Erythroblast (primary cell): ENCODE measurements around the gene TRIM29.

Experiments
- DNase-seq, 2 experiments: peaks; one replicate each; lab custom pipeline; 2025; lab: John Stamatoyannopoulos, UW
- GATA1 ChIP-seq: IDR thresholded peaks from 2 replicates; pipeline ENCODE4 v1.6.1; 2011; ENCODE audit warnings: low read depth, mild to moderate bottlenecking, control low read depth, low read length, moderate library complexity
- POLR2A ChIP-seq: IDR thresholded peaks from 2 replicates; pipeline ENCODE4 v1.6.1; 2011; ENCODE audit warnings: mild to moderate bottlenecking, low read length

The TRIM29 gene

DNA sequence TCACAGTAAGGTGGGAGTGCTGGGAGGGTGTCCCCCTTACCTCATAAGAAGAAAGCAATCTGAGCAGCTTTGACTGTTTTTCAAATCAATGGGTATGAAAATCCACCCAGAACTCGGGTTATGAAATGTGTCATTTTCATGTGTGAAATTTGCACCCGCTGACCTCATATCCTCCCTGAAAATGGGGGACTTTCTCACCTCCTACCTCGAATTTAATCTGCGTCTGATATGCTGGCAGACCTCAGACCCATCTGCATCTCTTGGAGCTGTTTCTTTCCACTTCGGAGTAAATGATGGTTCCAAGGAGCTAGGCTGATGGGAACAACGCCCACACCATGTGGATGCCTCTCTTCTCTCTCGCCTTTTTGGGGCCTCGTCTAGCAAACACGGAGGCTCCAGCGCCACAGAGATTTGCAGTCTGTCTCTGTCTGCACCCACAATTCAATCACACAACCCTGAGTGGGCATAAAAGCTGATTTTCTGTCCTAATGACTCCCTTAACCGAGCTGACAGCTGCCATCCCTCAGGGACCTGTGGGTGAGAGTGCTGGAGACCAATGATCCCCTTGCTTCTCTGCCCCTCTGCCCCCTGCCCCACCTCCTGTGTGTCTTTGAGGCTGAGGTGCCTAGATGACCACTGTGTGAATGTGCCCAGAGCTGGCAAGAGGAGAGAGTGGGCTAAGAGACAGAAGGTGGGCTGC lies 71.0 kb downstream of the TRIM29 start:
- no peak for DNase-seq
- TF ChIP-seq GATA1 (no peak), POLR2A (no peak)

DNA sequence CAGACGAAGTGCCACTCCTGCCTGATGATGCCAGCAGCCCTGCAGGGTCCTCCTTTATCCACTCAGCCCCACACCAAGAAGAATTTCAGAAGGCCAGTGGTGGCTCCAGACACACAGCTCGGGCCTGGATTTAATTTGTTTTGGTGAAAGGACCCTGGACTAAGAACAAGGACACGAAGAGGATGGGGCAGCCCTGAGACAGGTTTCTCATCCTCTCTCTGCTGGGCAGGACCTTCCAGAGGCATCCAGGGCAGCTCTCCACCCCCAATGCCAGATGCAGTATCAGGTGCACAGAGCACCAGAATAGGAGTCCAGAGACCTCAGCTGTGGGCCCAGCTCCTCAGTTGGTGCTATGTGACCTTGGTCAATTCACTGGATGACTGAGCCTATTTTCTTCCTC lies 72.0 kb downstream of the TRIM29 start:
- TF ChIP-seq GATA1 (no peak), POLR2A (no peak)
- no peak for DNase-seq

DNA sequence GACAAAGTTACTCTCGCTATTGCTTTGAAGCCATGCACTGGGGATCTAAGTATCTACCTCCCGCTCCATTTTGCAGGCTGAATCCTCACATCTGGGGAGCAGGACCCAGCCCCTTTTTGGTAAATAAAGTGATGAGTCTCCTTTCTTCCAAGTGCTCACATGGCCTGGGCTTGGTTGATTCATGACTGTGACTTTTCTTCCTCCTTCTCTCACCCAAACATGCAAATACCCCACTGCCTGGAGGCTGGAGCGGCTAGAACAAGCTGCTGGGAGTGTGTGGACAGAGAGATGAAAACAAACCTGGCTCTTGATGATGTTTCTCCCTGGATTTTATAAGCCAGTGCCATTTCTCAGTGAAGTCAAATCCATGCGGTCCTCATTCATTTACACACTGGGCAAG lies 72.7 kb downstream of the TRIM29 start:
- TF ChIP-seq GATA1 (no peak), POLR2A (no peak)

DNA sequence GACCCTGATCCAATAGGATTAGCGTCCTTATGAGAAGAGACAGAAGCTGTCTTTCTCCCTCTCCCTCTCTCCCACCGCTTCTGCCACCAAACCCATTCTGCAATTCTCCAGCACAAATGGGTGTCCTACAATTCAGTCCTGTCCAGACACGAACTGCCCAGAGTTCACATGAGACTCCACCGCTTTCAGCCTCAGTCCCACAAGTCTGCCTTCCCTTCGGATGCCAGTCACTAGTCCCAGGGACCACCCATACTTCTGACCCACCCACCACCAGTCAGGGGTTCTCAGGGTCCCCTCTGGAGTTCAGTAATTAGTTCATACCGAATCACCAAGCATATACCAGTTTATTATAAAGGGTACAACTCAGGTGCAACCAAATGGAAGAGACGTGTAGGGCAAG lies 73.6 kb downstream of the TRIM29 start:
- DNase-seq: no peak
- TF ChIP-seq POLR2A (no peak), GATA1 (no peak)

More for the DNA sequence above, 72.7 kb downstream of the TRIM29 start:
- no peak for DNase-seq

GRCh38 chr11:120063686-120064340 lies 74.1 kb downstream of the TRIM29 start:
- no peak for TF ChIP-seq POLR2A
- TF ChIP-seq GATA1: no peak
- no peak for DNase-seq

DNA sequence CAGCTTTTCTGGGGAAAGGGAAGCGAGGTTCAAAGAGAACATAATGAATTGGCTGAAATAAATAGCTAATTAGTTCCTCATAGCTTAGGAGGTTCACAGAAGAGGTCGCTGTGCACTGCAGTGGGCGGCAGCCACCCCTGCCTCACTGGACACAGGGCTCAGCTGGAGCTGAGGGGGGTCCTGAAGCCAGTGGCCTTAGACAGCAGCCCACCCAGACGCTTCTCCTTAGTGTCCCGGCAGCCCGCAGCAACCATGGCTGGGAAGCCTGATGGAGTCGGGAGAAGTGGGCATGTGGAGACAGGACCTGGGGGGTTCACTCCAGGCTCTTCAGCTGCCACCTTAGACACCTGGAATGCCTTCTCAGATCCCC lies 75.4 kb downstream of the TRIM29 start:
- no peak for DNase-seq
- TF ChIP-seq GATA1 (no peak), POLR2A (no peak)

- DNase-seq: no peak
- no peak for TF ChIP-seq GATA1
- no peak for TF ChIP-seq POLR2A
Observed at GRCh38 chr11:120061761-120062560, 76.0 kb downstream of the TRIM29 start.
